Mesenchymal stem cell (in vitro differentiated cells and primary cell): ENCODE results near the gene FOSL1.

Source experiments
- DNase-seq: peaks from one replicate; pipeline ENCODE4 v3.0.0-alpha.2; 2013
- H2AFZ ChIP-seq: one replicate; pipeline ENCODE4 v1.6.1; 2013; ENCODE audit warnings: low read depth, mild to moderate bottlenecking, control low read depth, inconsistent platforms, low read length, moderate library complexity
- H2AK5ac ChIP-seq: 2 replicates; pipeline ENCODE4 v1.6.1; 2013; ENCODE audit warnings: low read length, moderate library complexity, mild to moderate bottlenecking, inconsistent platforms; ENCODE audit not compliant: severe bottlenecking
- H2BK120ac ChIP-seq: one replicate; pipeline ENCODE4 v1.6.1; 2013; ENCODE audit warnings: low read depth, mild to moderate bottlenecking, inconsistent platforms, low read length, moderate library complexity
- H2BK12ac ChIP-seq, 2 experiments: one replicate each; pipeline ENCODE4 v1.6.1; 2013; ENCODE audit warnings: inconsistent platforms in 2 of 2, low read length in 2 of 2, mild to moderate bottlenecking in 2 of 2, moderate library complexity in 2 of 2, control low read depth in 1 of 2
- H2BK15ac ChIP-seq: one replicate; pipeline ENCODE4 v1.6.1; 2013; ENCODE audit warnings: mild to moderate bottlenecking, low read depth, inconsistent platforms; ENCODE audit not compliant: poor library complexity, severe bottlenecking
- H2BK5ac ChIP-seq: 2 replicates; pipeline ENCODE4 v1.6.1; 2013; ENCODE audit warnings: low read depth, mild to moderate bottlenecking, low read length, control low read depth, inconsistent platforms; ENCODE audit not compliant: poor library complexity, severe bottlenecking
- H3K14ac ChIP-seq, 2 experiments: one replicate each; pipeline ENCODE4 v1.6.1; 2013; ENCODE audit warnings: inconsistent platforms in 2 of 2, low read length in 2 of 2, control low read depth in 1 of 2, mild to moderate bottlenecking in 1 of 2, moderate library complexity in 1 of 2
- H3K18ac ChIP-seq, 2 experiments: one replicate each; pipeline ENCODE4 v1.6.1; 2013; ENCODE audit warnings: inconsistent platforms in 2 of 2, low read length in 2 of 2, control low read depth in 1 of 2, low read depth in 1 of 2, mild to moderate bottlenecking in 1 of 2
- H3K23ac ChIP-seq, 2 experiments: one replicate each; pipeline ENCODE4 v1.6.1; 2013; ENCODE audit warnings: inconsistent platforms in 2 of 2, low read length in 2 of 2, mild to moderate bottlenecking in 2 of 2, moderate library complexity in 2 of 2, control low read depth in 1 of 2
- H3K27ac ChIP-seq: 2 replicates; pipeline ENCODE4 v1.5.1; 2013; ENCODE audit warnings: mild to moderate bottlenecking, moderate library complexity, low read length, control low read depth, inconsistent platforms; ENCODE audit not compliant: poor library complexity, severe bottlenecking
- H3K27me3 ChIP-seq, 2 experiments: 2 replicates each; pipeline versions ENCODE4 v1.6.1 to v1.7.0; 2013; ENCODE audit warnings: low read length in 2 of 2, mild to moderate bottlenecking in 2 of 2, moderate library complexity in 2 of 2, control low read depth in 1 of 2, inconsistent platforms in 1 of 2; ENCODE audit not compliant: control insufficient read depth in 1 of 2, insufficient read depth in 1 of 2
- H3K36me3 ChIP-seq, 2 experiments: 2 replicates each; pipeline versions ENCODE4 v1.6.1 to v1.7.0; 2013; ENCODE audit warnings: low read length in 2 of 2, control low read depth in 1 of 2, inconsistent platforms in 1 of 2, low read depth in 1 of 2, mild to moderate bottlenecking in 1 of 2; ENCODE audit not compliant: insufficient read depth in 2 of 2, control insufficient read depth in 1 of 2
- H3K4ac ChIP-seq, 2 experiments: one replicate each; pipeline ENCODE4 v1.6.1; 2013; ENCODE audit warnings: inconsistent platforms in 2 of 2, low read length in 2 of 2, mild to moderate bottlenecking in 2 of 2, moderate library complexity in 2 of 2, control low read depth in 1 of 2, low read depth in 1 of 2
- H3K4me1 ChIP-seq: 2 replicates; pipeline ENCODE4 v1.6.1; 2013; ENCODE audit warnings: low read depth, low read length, control low read depth; ENCODE audit not compliant: control insufficient read depth, insufficient read depth
- H3K4me2 ChIP-seq: 2 replicates; pipeline ENCODE4 v1.6.1; 2013; ENCODE audit warnings: low read length, mild to moderate bottlenecking, inconsistent platforms; ENCODE audit not compliant: poor library complexity, severe bottlenecking
- H3K4me3 ChIP-seq, 2 experiments: 2 replicates each; pipeline versions ENCODE4 v1.5.1 to v1.7.0; 2013; ENCODE audit warnings: low read length in 2 of 2, mild to moderate bottlenecking in 2 of 2, control low read depth in 1 of 2, low read depth in 1 of 2; ENCODE audit not compliant: insufficient read depth in 1 of 2
- H3K79me1 ChIP-seq: replicated peaks from 2 replicates; pipeline ENCODE4 v1.6.1; 2013; ENCODE audit warnings: mild to moderate bottlenecking, control low read depth, low read length, inconsistent platforms; ENCODE audit not compliant: poor library complexity, severe bottlenecking
- H3K9ac ChIP-seq: 2 replicates; pipeline ENCODE4 v1.7.0; 2013; ENCODE audit warnings: mild to moderate bottlenecking, low read length, moderate library complexity
- H3K9me3 ChIP-seq: 2 replicates; pipeline ENCODE4 v1.7.0; 2013; ENCODE audit warnings: mild to moderate bottlenecking, low read length; ENCODE audit not compliant: control insufficient read depth
- H4K8ac ChIP-seq: one replicate; pipeline ENCODE4 v1.6.1; 2013; ENCODE audit warnings: inconsistent platforms, mild to moderate bottlenecking, low read length, moderate library complexity
- H4K91ac ChIP-seq: one replicate; pipeline ENCODE4 v1.6.1; 2013; ENCODE audit warnings: mild to moderate bottlenecking, low read length, inconsistent platforms
- WGBS: methylation state at CpG from one replicate; pipeline ENCODE4 v1.1.7; 2013; ENCODE audit warnings: mixed read lengths; 5-methylcytosine and 5-hydroxymethylcytosine counted together

FOSL1 gene

DNA sequence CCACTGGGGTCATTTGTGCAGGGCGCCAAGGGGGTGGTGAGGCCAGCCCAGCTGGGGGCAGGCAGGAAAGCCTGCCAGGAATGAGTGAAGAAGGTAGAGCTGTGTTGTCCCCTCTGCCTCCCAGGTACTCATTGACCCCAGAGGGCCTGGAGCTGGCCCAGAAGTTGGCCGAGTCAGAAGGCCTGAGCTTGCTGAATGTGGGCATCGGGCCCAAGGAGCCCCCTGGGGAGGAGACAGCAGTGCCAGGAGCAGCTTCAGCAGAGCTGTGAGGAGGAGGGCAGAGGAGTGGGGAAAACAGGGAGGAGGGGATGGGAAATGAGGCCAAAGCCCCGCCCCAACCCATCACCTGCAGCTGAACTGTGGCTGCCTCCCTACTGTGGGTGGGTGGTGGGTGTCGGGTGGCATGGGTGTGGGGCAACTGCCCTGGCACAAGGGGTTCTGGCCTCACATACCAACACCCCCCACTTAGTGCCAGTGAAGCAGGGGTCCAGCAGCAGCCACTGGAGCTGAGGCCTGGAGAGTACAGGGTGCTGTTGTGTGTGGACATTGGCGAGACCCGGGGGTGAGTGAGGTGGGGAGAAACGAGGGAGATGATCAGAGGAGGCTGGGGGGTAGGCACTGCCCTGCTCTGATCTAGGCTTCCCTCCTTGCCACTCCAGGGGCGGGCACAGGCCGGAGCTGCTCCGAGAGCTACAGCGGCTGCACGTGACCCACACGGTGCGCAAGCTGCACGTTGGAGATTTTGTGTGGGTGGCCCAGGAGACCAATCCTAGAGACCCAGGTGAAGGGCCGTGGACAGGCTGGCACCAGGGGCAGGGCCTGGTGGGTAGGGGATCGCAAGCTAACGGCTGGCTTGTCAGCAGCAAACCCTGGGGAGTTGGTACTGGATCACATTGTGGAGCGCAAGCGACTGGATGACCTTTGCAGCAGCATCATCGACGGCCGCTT, 37.0 kb downstream of the FOSL1 start:
- Histone ChIP-seq H3K36me3 (peaks cover 63 to 66% of the 10 kb centered on the region in 2 experiments), H4K8ac (no peak overlapping the region), H2BK12ac (no peak overlapping the region), H3K27me3 (no peaks in the 10 kb centered on the region), H3K79me1 (peaks cover 12% of the 10 kb centered on the region), H3K4me3 (no peak overlapping the region), H2BK15ac (no peak overlapping the region), H2BK5ac (no peak overlapping the region), H3K4me2 (no peak overlapping the region), H3K4ac (no peak overlapping the region), H2AFZ (no peak overlapping the region), H3K14ac (no peak overlapping the region), H4K91ac (no peak overlapping the region), H3K9me3 (no peaks in the 10 kb centered on the region), H3K4me1 (peaks cover 40% of the 10 kb centered on the region), H2AK5ac (no peak overlapping the region), H3K27ac (no peak overlapping the region), H3K9ac (peak overlapping the region; percentile 49), H3K18ac (no peak overlapping the region), H2BK120ac (no peak overlapping the region), H3K23ac (peak overlapping the region in 1 of 2 experiments; percentile 11)
- no peak for DNase-seq
- 95% methylated on average over 24 of the region's 24 CpGs for WGBS

DNA sequence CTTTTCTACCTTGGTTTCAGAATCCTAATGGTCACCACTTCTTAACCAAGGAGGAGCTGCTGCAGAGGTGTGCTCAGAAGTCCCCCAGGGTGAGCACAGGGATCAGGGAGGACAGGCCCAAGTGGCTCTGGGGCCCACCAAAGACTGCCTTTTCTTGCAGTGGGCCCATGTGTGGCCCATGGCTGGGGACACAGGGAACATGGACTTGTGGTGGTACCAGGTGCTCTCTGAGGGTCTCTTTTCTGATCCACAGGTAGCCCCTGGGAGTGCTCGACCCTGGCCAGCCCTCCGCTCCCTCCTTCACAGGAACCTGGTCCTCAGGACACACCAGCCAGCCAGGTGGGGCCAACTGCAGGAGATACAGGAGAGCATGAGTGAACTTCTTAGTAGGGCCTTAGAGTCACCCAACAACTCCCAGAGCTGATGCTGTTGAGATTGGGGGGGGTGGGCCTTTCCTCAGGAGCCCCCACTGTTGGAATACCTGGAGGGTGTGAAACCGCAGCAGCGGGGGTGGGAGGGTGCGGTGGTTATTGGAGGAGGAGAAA, 37.9 kb downstream of the FOSL1 start:
- Histone ChIP-seq H3K9me3 (no peaks in the 10 kb centered on the region), H3K27ac (no peak overlapping the region)
- no peak for DNase-seq

DNA sequence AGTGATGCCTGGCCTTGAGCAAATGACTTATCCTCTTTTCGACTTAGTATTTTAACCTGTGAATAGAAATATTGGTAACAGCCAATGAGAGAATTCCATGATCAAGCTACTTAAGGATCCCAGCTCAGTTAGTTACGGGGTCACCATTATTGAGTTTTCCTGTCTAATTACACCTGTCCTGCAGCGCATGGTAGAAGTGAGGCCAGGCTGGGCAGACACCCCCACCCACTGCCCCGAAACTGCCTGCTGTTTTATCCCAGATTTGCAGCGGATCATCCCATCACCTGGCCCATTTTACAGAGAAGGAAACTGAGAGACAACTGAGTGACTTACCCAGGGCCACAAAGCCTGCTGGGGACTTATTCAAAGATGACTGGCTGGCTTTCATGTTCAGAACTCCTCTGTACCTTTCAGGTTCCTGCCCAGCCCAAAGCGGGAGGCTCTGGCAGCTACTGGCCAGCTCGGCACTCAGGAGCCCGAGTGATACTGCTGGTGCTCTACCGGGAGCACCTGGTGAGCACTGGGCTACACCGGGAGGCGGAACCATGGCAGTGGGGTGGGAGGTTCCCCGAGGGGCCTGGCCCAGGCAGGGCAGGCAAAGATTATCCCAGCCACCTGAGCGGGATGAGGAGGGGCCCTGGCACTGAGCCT, 38.5 kb downstream of the FOSL1 start:
- 93% methylated on average over 13 of the region's 13 CpGs for WGBS
- peak overlapping the region in 1 of 2 experiments; percentile 42 for H3K23ac ChIP-seq
- peaks cover 36% of the 10 kb centered on the region for H3K4me1 ChIP-seq
- no peak overlapping the region for H2BK5ac ChIP-seq
- no peaks in the 10 kb centered on the region for H3K27me3 ChIP-seq
- H2BK120ac ChIP-seq, result no peak overlapping the region
- H3K14ac ChIP-seq, result peak overlapping the region in 1 of 2 experiments; percentile 72
- peak overlapping the region; percentile 96 for H3K9ac ChIP-seq
- H2AK5ac ChIP-seq, result peak overlapping the region; percentile 70
- H4K91ac ChIP-seq, result no peak overlapping the region
- no peak for DNase-seq
- H3K36me3 ChIP-seq, result peaks cover 48 to 50% of the 10 kb centered on the region in 2 experiments
- no peak overlapping the region for H4K8ac ChIP-seq
- H3K27ac ChIP-seq, result peak overlapping the region; percentile 98
- H3K4ac ChIP-seq, result peak overlapping the region; percentile 55 to 59
- H2BK12ac ChIP-seq, result peak overlapping the region in 1 of 2 experiments; percentile 55
- no peak overlapping the region for H2AFZ ChIP-seq
- peaks cover 12% of the 10 kb centered on the region for H3K79me1 ChIP-seq
- H3K4me2 ChIP-seq, result peak overlapping the region; percentile 91
- H3K9me3 ChIP-seq, result no peaks in the 10 kb centered on the region
- no peak overlapping the region for H3K18ac ChIP-seq
- peak overlapping the region in 1 of 2 experiments; percentile 94 for H3K4me3 ChIP-seq
- no peak overlapping the region for H2BK15ac ChIP-seq

More for the DNA sequence above, 37.9 kb downstream of the FOSL1 start:
- H3K18ac ChIP-seq, result no peak overlapping the region
- H2BK120ac ChIP-seq, result no peak overlapping the region
- no peak overlapping the region for H4K91ac ChIP-seq
- H2AK5ac ChIP-seq, result no peak overlapping the region
- H2BK15ac ChIP-seq, result no peak overlapping the region
- no peak overlapping the region for H2BK5ac ChIP-seq
- H3K23ac ChIP-seq, result peak overlapping the region in 1 of 2 experiments; percentile 42
- H3K4me1 ChIP-seq, result peaks cover 39% of the 10 kb centered on the region
- H2BK12ac ChIP-seq, result no peak overlapping the region
- H3K79me1 ChIP-seq, result peaks cover 12% of the 10 kb centered on the region
- H4K8ac ChIP-seq, result no peak overlapping the region
- H3K4ac ChIP-seq, result no peak overlapping the region
- H3K27me3 ChIP-seq, result no peaks in the 10 kb centered on the region
- no peak overlapping the region for H2AFZ ChIP-seq
- 73% methylated on average over 5 of the region's 5 CpGs for WGBS
- H3K9ac ChIP-seq, result peak overlapping the region; percentile 96
- no peak overlapping the region for H3K14ac ChIP-seq
- H3K4me2 ChIP-seq, result no peak overlapping the region
- H3K36me3 ChIP-seq, result peaks cover 54 to 56% of the 10 kb centered on the region in 2 experiments
- no peak overlapping the region for H3K4me3 ChIP-seq

DNA sequence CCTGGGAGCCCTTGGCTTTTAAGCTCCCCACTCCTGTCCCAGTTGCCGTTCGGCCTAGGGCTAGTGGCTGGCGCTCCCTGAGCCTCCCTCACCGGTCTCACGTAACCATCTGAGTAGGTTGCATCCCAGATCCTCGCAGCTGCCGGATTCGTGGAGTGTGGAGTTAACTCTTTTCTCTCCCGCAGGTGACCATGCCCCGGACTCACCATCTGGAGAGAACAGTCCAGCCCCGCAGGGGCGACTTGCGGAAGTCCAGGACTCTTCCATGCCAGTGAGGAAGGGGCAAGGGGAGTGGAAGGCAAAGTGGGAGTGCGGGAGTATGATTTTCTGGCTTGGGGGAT, 39.1 kb downstream of the FOSL1 start:
- peak overlapping the region in 1 of 2 experiments; percentile 96 for H3K23ac ChIP-seq
- no peak for DNase-seq
- peak overlapping the region; percentile 47 for H2AK5ac ChIP-seq
- H3K4ac ChIP-seq, result peak overlapping the region; percentile 76 to 98
- H3K9me3 ChIP-seq, result no peaks in the 10 kb centered on the region
- H4K8ac ChIP-seq, result peak overlapping the region; percentile 94
- peak overlapping the region; percentile 96 for H4K91ac ChIP-seq
- H3K4me2 ChIP-seq, result peak overlapping the region; percentile 91
- H3K27me3 ChIP-seq, result no peaks in the 10 kb centered on the region
- peak overlapping the region; percentile 96 for H3K9ac ChIP-seq
- peaks cover 37% of the 10 kb centered on the region for H3K4me1 ChIP-seq
- 7% methylated on average over 14 of the region's 14 CpGs for WGBS
- peak overlapping the region in 1 of 2 experiments; percentile 90 for H2BK12ac ChIP-seq
- peak overlapping the region; percentile 67 to 93 for H3K18ac ChIP-seq
- no peak overlapping the region for H2AFZ ChIP-seq
- peaks cover 12% of the 10 kb centered on the region for H3K79me1 ChIP-seq
- H2BK15ac ChIP-seq, result peak overlapping the region; percentile 97
- peak overlapping the region; percentile 85 for H2BK5ac ChIP-seq
- peak overlapping the region; percentile 50 for H2BK120ac ChIP-seq
- H3K36me3 ChIP-seq, result peaks cover 45 to 48% of the 10 kb centered on the region in 2 experiments
- peak overlapping the region; percentile 98 for H3K27ac ChIP-seq
- H3K14ac ChIP-seq, result peak overlapping the region in 1 of 2 experiments; percentile 99
- H3K4me3 ChIP-seq, result peak overlapping the region; percentile 93 to 94
